GM23248 (cell line): ENCODE results near the gene IQCK. TPM values are rescaled to one million over a fixed set of nuclear protein-coding genes. Genes with fewer than 3 reads are reported as not detected.
"Not testable (repeated sequence)": the region's sequence is repeated elsewhere in the genome, so short reads cannot be mapped to it uniquely, and the experiment has no call there.

Source experiments
- DNase-seq: peaks from one replicate; pipeline ENCODE4 v3.0.0-alpha.2; 2015
- H2AFZ ChIP-seq: fragments of 200-600 bp; sonication (generic); 2 replicates; pipeline ENCODE4 v1.6.1; 2016; ENCODE audit warnings: antibody characterized with exemption
- H3F3A ChIP-seq: fragments of 200-600 bp; sonication (generic); 2 replicates; pipeline ENCODE4 v1.6.1; 2016; ENCODE audit warnings: mild to moderate bottlenecking, antibody characterized with exemption, mixed run types; ENCODE audit not compliant: insufficient read depth
- H3K27ac ChIP-seq: fragments of 200-600 bp; sonication (generic); 2 replicates; pipeline ENCODE4 v1.5.1; 2016; ENCODE audit warnings: mild to moderate bottlenecking
- H3K27me3 ChIP-seq: fragments of 200-600 bp; sonication (generic); replicated peaks from 2 replicates; pipeline ENCODE4 v1.6.1; 2016; ENCODE audit warnings: mild to moderate bottlenecking; ENCODE audit not compliant: insufficient read depth
- H3K36me3 ChIP-seq: fragments of 200-600 bp; sonication (generic); 2 replicates; pipeline ENCODE4 v1.6.1; 2016; ENCODE audit warnings: low read depth, mild to moderate bottlenecking
- H3K4me1 ChIP-seq: fragments of 200-600 bp; sonication (generic); 2 replicates; pipeline ENCODE4 v1.6.1; 2016; ENCODE audit warnings: mild to moderate bottlenecking; ENCODE audit not compliant: insufficient read depth
- H3K4me2 ChIP-seq: fragments of 200-600 bp; sonication (generic); one replicate; pipeline ENCODE4 v1.6.1; 2016; ENCODE audit warnings: mild to moderate bottlenecking; ENCODE audit not compliant: unreplicated experiment
- H3K4me3 ChIP-seq: fragments of 200-600 bp; sonication (generic); 2 replicates; pipeline ENCODE4 v1.5.1; 2016; ENCODE audit warnings: mild to moderate bottlenecking
- H3K79me2 ChIP-seq: fragments of 200-600 bp; sonication (generic); 2 replicates; pipeline ENCODE4 v1.6.1; 2016; ENCODE audit warnings: mild to moderate bottlenecking; ENCODE audit not compliant: insufficient read depth
- H3K9ac ChIP-seq: fragments of 200-600 bp; sonication (generic); 2 replicates; pipeline ENCODE4 v1.6.1; 2016; ENCODE audit warnings: mild to moderate bottlenecking
- H3K9me2 ChIP-seq: fragments of 200-600 bp; sonication (generic); 2 replicates; pipeline ENCODE4 v1.6.1; 2016; ENCODE audit warnings: mixed run types, mild to moderate bottlenecking, moderate library complexity; ENCODE audit not compliant: insufficient read depth
- H3K9me3 ChIP-seq: fragments of 200-600 bp; sonication (generic); one replicate; pipeline ENCODE4 v1.6.1; 2017; ENCODE audit warnings: low read depth
- H4K20me1 ChIP-seq: fragments of 200-600 bp; sonication (generic); 2 replicates; pipeline ENCODE4 v1.6.0; 2016; ENCODE audit not compliant: insufficient read depth
- EZH2 ChIP-seq: fragments of 200-600 bp; sonication (generic); IDR thresholded peaks from 2 replicates; pipeline ENCODE4 v1.6.1; 2018; ENCODE audit warnings: antibody characterized with exemption, mild to moderate bottlenecking; ENCODE audit not compliant: insufficient read depth, poor library complexity, severe bottlenecking
- EZH2phosphoT487 ChIP-seq: fragments of 200-600 bp; sonication (generic); IDR thresholded peaks from 2 replicates; pipeline ENCODE4 v1.6.1; 2018; ENCODE audit warnings: antibody characterized with exemption, moderate library complexity, mild to moderate bottlenecking, low read depth; ENCODE audit not compliant: insufficient read depth
- WGBS, 2 experiments: methylation state at CpG; one replicate each; pipeline ENCODE4 v1.1.6; 2015 to 2017; ENCODE audit warnings: low lambda C conversion rate in 2 of 2, low coverage in 1 of 2; ENCODE audit errors: missing lambda C conversion rate in 2 of 2; 5-methylcytosine and 5-hydroxymethylcytosine counted together
- in situ Hi-C: fragments of 300-500 bp; cut with MboI; formaldehyde crosslinking; loops from 2 replicates; pipeline ENCODE4 v1.15.0; 2020
- polyA plus RNA-seq: library from polyadenylated mRNA; unstranded; fragments of >200 nt; fragmentation: Nextera tagmentation; extraction: Ambion mirVana; gene quantifications from 2 replicates; pipeline ENCODE4 v1.2.1, GENCODE V29; 2016
- total RNA-seq: library from RNA; depleted of rRNA; stranded (reverse); fragments of >200 nt; shearing (Covaris generic); gene quantifications from 2 replicates; pipeline ENCODE4 v1.2.3, GENCODE V29; 2014

The IQCK gene
- total and polyA plus RNA-seq, 2 experiments from 2014 or later = 9.7 to 9.8 TPM

- no peak overlapping the region for H2AFZ ChIP-seq
- no peak overlapping the region for H3K9ac ChIP-seq
- no peak overlapping the region for H3K4me2 ChIP-seq
- H3K9me3 ChIP-seq = no peaks in the 10 kb centered on the region
- H3K4me3 ChIP-seq = no peak overlapping the region
- H3K79me2 ChIP-seq = no peaks in the 10 kb centered on the region
- no peak overlapping the region for H3K27ac ChIP-seq
- H3F3A ChIP-seq = no peaks in the 10 kb centered on the region
- 0 out of 2 replicates have a peak, but pooled peaks cover 2% of the 10 kb centered on the region for H3K36me3 ChIP-seq
- WGBS, 2 experiments = 34 to 44% methylated on average over 7 of the region's 7 CpGs
- no peaks in the 10 kb centered on the region for H4K20me1 ChIP-seq
- TF ChIP-seq EZH2phosphoT487 = no peak
- no peak for TF ChIP-seq EZH2
- H3K4me1 ChIP-seq = no peaks in the 10 kb centered on the region
- no peaks in the 10 kb centered on the region for H3K27me3 ChIP-seq
- no peaks in the 10 kb centered on the region for H3K9me2 ChIP-seq
- DNase-seq = no peak
- in situ Hi-C loops = no loop called here
Measured at GRCh38 chr16:19678804-19679203, 39.3 kb upstream of the IQCK start.

- H3F3A ChIP-seq, H3K9ac ChIP-seq, DNase-seq, H3K27ac ChIP-seq, H3K4me2 ChIP-seq, H3K9me2 ChIP-seq, H2AFZ ChIP-seq, H3K4me3 ChIP-seq, H3K36me3 ChIP-seq, in situ Hi-C loops, H3K79me2 ChIP-seq, H4K20me1 ChIP-seq, H3K9me3 ChIP-seq, H3K4me1 ChIP-seq, H3K27me3 ChIP-seq: not testable (repeated sequence)
- 86 to 88% methylated on average over 6 of the region's 6 CpGs for WGBS, 2 experiments
Measured at GRCh38 chr16:19679281-19679680, 38.8 kb upstream of the IQCK start.

- Histone ChIP-seq H3K4me3 (no peak overlapping the region), H3K36me3 (peaks cover 8% of the 10 kb centered on the region; the same call in 1 of the 2 replicates), H3F3A (no peaks in the 10 kb centered on the region), H3K79me2 (no peaks in the 10 kb centered on the region), H3K9me3 (no peaks in the 10 kb centered on the region), H3K9ac (no peak overlapping the region), H2AFZ (no peak overlapping the region), H3K9me2 (no peaks in the 10 kb centered on the region), H3K4me2 (no peak overlapping the region), H4K20me1 (no peaks in the 10 kb centered on the region), H3K4me1 (no peaks in the 10 kb centered on the region), H3K27me3 (no peaks in the 10 kb centered on the region), H3K27ac (no peak overlapping the region)
- WGBS, 2 experiments = 78 to 88% methylated on average over 5 to 6 of the region's 6 CpGs
- no peak for DNase-seq
- in situ Hi-C loops = no loop called here
- TF ChIP-seq EZH2 (no peak), EZH2phosphoT487 (no peak)
Measured at GRCh38 chr16:19680881-19681340, 37.2 kb upstream of the IQCK start.

GRCh38 chr16:19681637-19682036 lies 36.4 kb upstream of the IQCK start:
- H3K27ac ChIP-seq = no peak overlapping the region
- H3K9me3 ChIP-seq = no peaks in the 10 kb centered on the region
- peaks cover 8% of the 10 kb centered on the region; the same call in 1 of the 2 replicates for H3K36me3 ChIP-seq
- no peaks in the 10 kb centered on the region for H4K20me1 ChIP-seq
- no peak overlapping the region for H3K9ac ChIP-seq
- H3K4me3 ChIP-seq = no peak overlapping the region
- H3K4me2 ChIP-seq = no peak overlapping the region
- no peaks in the 10 kb centered on the region for H3K9me2 ChIP-seq
- in situ Hi-C loops = no loop called here
- no peaks in the 10 kb centered on the region for H3F3A ChIP-seq
- H2AFZ ChIP-seq = no peak overlapping the region
- no peaks in the 10 kb centered on the region for H3K79me2 ChIP-seq
- H3K4me1 ChIP-seq = no peaks in the 10 kb centered on the region
- WGBS, 2 experiments = 97 to 99% methylated on average over 12 of the region's 12 CpGs
- TF ChIP-seq EZH2phosphoT487 = no peak
- TF ChIP-seq EZH2 = no peak
- no peak for DNase-seq
- no peaks in the 10 kb centered on the region for H3K27me3 ChIP-seq

- Histone ChIP-seq H3K27ac (no peak overlapping the region), H3K9ac (no peak overlapping the region), H3K27me3 (no peaks in the 10 kb centered on the region), H3K9me3 (no peaks in the 10 kb centered on the region), H3K4me3 (no peak overlapping the region), H3K36me3 (peaks cover 8% of the 10 kb centered on the region; the same call in 1 of the 2 replicates), H2AFZ (no peak overlapping the region), H3F3A (no peaks in the 10 kb centered on the region), H3K4me2 (no peak overlapping the region), H3K79me2 (no peaks in the 10 kb centered on the region), H4K20me1 (no peaks in the 10 kb centered on the region), H3K4me1 (no peaks in the 10 kb centered on the region), H3K9me2 (no peaks in the 10 kb centered on the region)
- no peak for DNase-seq
- in situ Hi-C loops = no loop called here
- 97 to 98% methylated on average over 6 of the region's 6 CpGs for WGBS, 2 experiments
- no peak for TF ChIP-seq EZH2phosphoT487
- TF ChIP-seq EZH2 = no peak
Measured at GRCh38 chr16:19683453-19684236, 34.4 kb upstream of the IQCK start.
